ENCODE data around the gene NDUFS3. TPM values are rescaled to one million over a fixed set of nuclear protein-coding genes. Genes with fewer than 3 reads are reported as not detected.

The NDUFS3 gene
- total and polyA plus RNA-seq, 2 of the 13 experiments (the other 11 are each of a cell fraction or from before 2014, with no cell fraction given), result 151 to 184 TPM

- TF ChIP-seq ZNF407 (CRISPR knock-in tag; IDR thresholded peaks at IDR 0.05; ENCODE audit: not compliant biosample characterization) (peak; percentile 56), ZNF317 (CRISPR knock-in tag; IDR thresholded peaks at IDR 0.05) (no peak), CEBPB (IDR thresholded peaks at IDR 0.05; ENCODE audit: borderline replicate concordance, low read depth, low read length) (no peak), NFKB2 (CRISPR knock-in tag; IDR thresholded peaks at IDR 0.05; ENCODE audit: borderline replicate concordance) (peak; percentile 80), ZNF20 (CRISPR knock-in tag; IDR thresholded peaks at IDR 0.05) (no peak), ZNF367 (CRISPR knock-in tag; IDR thresholded peaks at IDR 0.05; ENCODE audit: borderline replicate concordance) (peak; percentile 64; the same call in 1 of the 2 replicates), RORA (CRISPR knock-in tag; IDR thresholded peaks at IDR 0.05) (no peak), EP300 (IDR thresholded peaks at IDR 0.05; ENCODE audit: low read depth in 2 of 2, low read length in 2 of 2) (no peak), EP300 (CRISPR knock-in tag; IDR thresholded peaks at IDR 0.05; ENCODE audit: borderline replicate concordance) (no peak), ZNF792 (CRISPR knock-in tag; IDR thresholded peaks at IDR 0.05) (no peak), HOXA5 (CRISPR knock-in tag; IDR thresholded peaks at IDR 0.05) (0 out of 2 replicates have a peak, but pooled peaks have one; percentile 47), SAP130 (CRISPR knock-in tag; IDR thresholded peaks at IDR 0.05; ENCODE audit: low read depth) (peak; percentile 58; the same call in 1 of the 2 replicates), ARNTL (CRISPR knock-in tag; IDR thresholded peaks at IDR 0.05) (no peak), ZNF550 (CRISPR knock-in tag; IDR thresholded peaks at IDR 0.05; ENCODE audit: borderline replicate concordance) (no peak), ZNF326 (CRISPR knock-in tag; IDR thresholded peaks at IDR 0.05; ENCODE audit: borderline replicate concordance) (no peak), REXO4 (CRISPR knock-in tag; IDR thresholded peaks at IDR 0.05; ENCODE audit: borderline replicate concordance) (no peak), ELF3 (CRISPR knock-in tag; IDR thresholded peaks at IDR 0.05) (no peak; the same call in 1 of the 2 replicates), ZNF841 (CRISPR knock-in tag; IDR thresholded peaks at IDR 0.05; ENCODE audit: borderline replicate concordance) (0 out of 2 replicates have a peak, but pooled peaks have one; percentile 24), KAT2B (IDR thresholded peaks at IDR 0.05; ENCODE audit: borderline replicate concordance, low read depth, low read length) (no peak), NFATC3 (CRISPR knock-in tag; IDR thresholded peaks at IDR 0.05) (0 out of 2 replicates have a peak, but pooled peaks have one; percentile 49), ZC3H13 (CRISPR knock-in tag; IDR thresholded peaks at IDR 0.05) (peak; percentile 24; the same call in 1 of the 2 replicates)
- TF ChIP-seq, protein P1, sequence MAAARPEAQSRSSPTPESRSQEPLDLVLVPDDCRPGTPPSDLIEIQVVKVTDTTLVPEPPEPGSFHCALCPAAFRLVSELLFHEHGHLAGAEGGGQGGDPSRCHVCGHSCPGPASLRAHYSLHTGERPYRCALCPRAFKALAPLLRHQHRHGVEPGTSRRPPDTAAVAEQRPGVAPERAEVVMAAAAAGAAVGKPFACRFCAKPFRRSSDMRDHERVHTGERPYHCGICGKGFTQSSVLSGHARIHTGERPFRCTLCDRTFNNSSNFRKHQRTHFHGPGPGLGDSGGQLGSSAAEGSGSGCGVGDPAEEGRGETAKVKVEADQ (CRISPR knock-in tag; IDR thresholded peaks at IDR 0.05; ENCODE audit: borderline replicate concordance), result peak; percentile 49; the same call in 1 of the 2 replicates
These were observed 13.3 kb upstream of the NDUFS3 start, which contains the start of gene PTPMT1 (continued) for GRCh38 chr11:47565340-47566148.

Data from HepG2 (cell line).